CD4-positive, alpha-beta T cell (primary cell): Measurements from ENCODE around the gene PDE6G. TPM values are rescaled to one million over a fixed set of nuclear protein-coding genes. Genes with fewer than 3 reads are reported as not detected.

Experiments
- ATAC-seq: fragments of 200-7000 bp; cut with Tn5 transposase; one replicate; pipeline ENCODE4 v1.10.0; 2022; ENCODE audit warnings: mild to moderate bottlenecking; ENCODE audit not compliant: poor library complexity
- CTCF ChIA-PET: fragments of 350-600 bp; sonication (Branson Sonifier 250); formaldehyde crosslinking; loops from one replicate; lab custom pipeline; 2021; ENCODE audit warnings: antibody characterized with exemption, inconsistent platforms; lab: Charles Lee
- POLR2A ChIA-PET: fragments of 350-600 bp; sonication (Branson Sonifier 250); formaldehyde crosslinking; loops from one replicate; lab custom pipeline; 2021; ENCODE audit warnings: antibody characterized with exemption, inconsistent platforms; lab: Charles Lee
- DNase-seq, 14 experiments: peaks; one replicate each; pipeline ENCODE4 v3.0.0-alpha.2; 2013 to 2020; ENCODE audit warnings: mixed read lengths in 2 of 14
- H3K27ac ChIP-seq, 2 donors: one replicate each; pipeline versions ENCODE4 v1.5.1 to v1.7.0; 2013; ENCODE audit warnings: low read length in 2 of 2, low read depth in 1 of 2, mild to moderate bottlenecking in 1 of 2
- H3K27me3 ChIP-seq, 2 experiments: 1 replicate in 1 of 2; 2 replicates in 1 of 2; pipeline versions ENCODE4 v1.6.1 to v1.7.0; 2013; ENCODE audit warnings: low read length in 2 of 2, control low read depth in 1 of 2, mild to moderate bottlenecking in 1 of 2, moderate library complexity in 1 of 2; ENCODE audit not compliant: insufficient read depth in 2 of 2, control insufficient read depth in 1 of 2
- H3K36me3 ChIP-seq: one replicate; pipeline ENCODE4 v1.6.1; 2013; ENCODE audit warnings: low read length, control low read depth; ENCODE audit not compliant: insufficient read depth
- H3K4me1 ChIP-seq: one replicate; pipeline ENCODE4 v1.6.1; 2013; ENCODE audit warnings: low read length, control low read depth; ENCODE audit not compliant: insufficient read depth
- H3K4me3 ChIP-seq: one replicate; pipeline ENCODE4 v1.5.1; 2013; ENCODE audit warnings: mild to moderate bottlenecking, low read length, moderate library complexity
- H3K9me3 ChIP-seq, 2 experiments: 1 replicate in 1 of 2; 2 replicates in 1 of 2; pipeline versions ENCODE4 v1.6.1 to v1.7.0; 2013; ENCODE audit warnings: low read length in 2 of 2, mild to moderate bottlenecking in 2 of 2, control low read depth in 1 of 2, moderate library complexity in 1 of 2; ENCODE audit not compliant: control insufficient read depth in 1 of 2, insufficient read depth in 1 of 2
- H3K27ac Mint-ChIP-seq: one replicate; pipeline ENCODE4 v1.8.0; 2020; ENCODE audit warnings: mixed read lengths
- H3K27me3 Mint-ChIP-seq: one replicate; pipeline ENCODE4 v1.8.0; 2021; ENCODE audit warnings: mixed read lengths
- H3K36me3 Mint-ChIP-seq: one replicate; pipeline ENCODE4 v1.8.0; 2021; ENCODE audit warnings: low read depth, mixed read lengths
- H3K4me1 Mint-ChIP-seq: one replicate; pipeline ENCODE4 v1.8.0; 2021; ENCODE audit warnings: low read depth, mixed read lengths
- H3K4me3 Mint-ChIP-seq: one replicate; pipeline ENCODE4 v1.8.0; 2020; ENCODE audit warnings: mild to moderate bottlenecking, mixed read lengths
- H3K9me3 Mint-ChIP-seq: one replicate; pipeline ENCODE4 v1.8.0; 2020; ENCODE audit warnings: mixed read lengths
- intact Hi-C, 2 experiments: fragments of 100-400 bp; cut with DNase I in 1 of 2; cut with micrococcal nuclease in 1 of 2; formaldehyde crosslinking; loops; one replicate each; pipeline versions ENCODE4 v1.15.1 to v1.9.0; 2023 to 2025; cut with DNase I, micrococcal nuclease
- total RNA-seq, 174 experiments: library from RNA in 2 of 174; stranded (reverse) in 2 of 174; gene quantifications; one replicate each; pipeline ENCODE4 v1.2.3 and lab custom pipeline; 2021 to 2026
- TF ChIP-seq, protein P1 (sequence below): fragments of 200-600 bp; IDR thresholded peaks from one replicate; pipeline ENCODE4 v1.8.0; 2022; ENCODE audit warnings: antibody characterized with exemption, mild to moderate bottlenecking

The PDE6G gene
- total RNA-seq, 2 experiments from 2014 or later: 0.49 to 0.92 TPM

- H3K4me1 Mint-ChIP-seq: peaks cover 10% of the 10 kb centered on the region
- CTCF ChIA-PET: no interaction called here
- ATAC-seq: no peak
- H3K9me3 Mint-ChIP-seq: no peaks in the 10 kb centered on the region
- H3K27ac Mint-ChIP-seq: no peak overlapping the region
- no peaks in the 10 kb centered on the region for H3K27me3 ChIP-seq
- POLR2A ChIA-PET: no interaction called here
- H3K27me3 Mint-ChIP-seq: no peaks in the 10 kb centered on the region
- H3K4me3 ChIP-seq: no peak overlapping the region
- H3K36me3 ChIP-seq: peaks cover 79% of the 10 kb centered on the region
- peaks cover 44% of the 10 kb centered on the region for H3K36me3 Mint-ChIP-seq
- intact Hi-C loops: no loop called here
- TF ChIP-seq, protein P1, sequence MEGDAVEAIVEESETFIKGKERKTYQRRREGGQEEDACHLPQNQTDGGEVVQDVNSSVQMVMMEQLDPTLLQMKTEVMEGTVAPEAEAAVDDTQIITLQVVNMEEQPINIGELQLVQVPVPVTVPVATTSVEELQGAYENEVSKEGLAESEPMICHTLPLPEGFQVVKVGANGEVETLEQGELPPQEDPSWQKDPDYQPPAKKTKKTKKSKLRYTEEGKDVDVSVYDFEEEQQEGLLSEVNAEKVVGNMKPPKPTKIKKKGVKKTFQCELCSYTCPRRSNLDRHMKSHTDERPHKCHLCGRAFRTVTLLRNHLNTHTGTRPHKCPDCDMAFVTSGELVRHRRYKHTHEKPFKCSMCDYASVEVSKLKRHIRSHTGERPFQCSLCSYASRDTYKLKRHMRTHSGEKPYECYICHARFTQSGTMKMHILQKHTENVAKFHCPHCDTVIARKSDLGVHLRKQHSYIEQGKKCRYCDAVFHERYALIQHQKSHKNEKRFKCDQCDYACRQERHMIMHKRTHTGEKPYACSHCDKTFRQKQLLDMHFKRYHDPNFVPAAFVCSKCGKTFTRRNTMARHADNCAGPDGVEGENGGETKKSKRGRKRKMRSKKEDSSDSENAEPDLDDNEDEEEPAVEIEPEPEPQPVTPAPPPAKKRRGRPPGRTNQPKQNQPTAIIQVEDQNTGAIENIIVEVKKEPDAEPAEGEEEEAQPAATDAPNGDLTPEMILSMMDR: no peak
- H3K27ac ChIP-seq: no peak overlapping the region
- H3K4me1 ChIP-seq: peaks cover 19% of the 10 kb centered on the region
- no peaks in the 10 kb centered on the region for H3K9me3 ChIP-seq
- DNase-seq: no peak
- H3K4me3 Mint-ChIP-seq: no peak overlapping the region
These were observed 41.1 kb upstream of the PDE6G start for GRCh38 chr17:81697261-81698044.

- H3K4me3 Mint-ChIP-seq: no peak overlapping the region
- H3K27me3 ChIP-seq: no peaks in the 10 kb centered on the region
- peaks cover 4% of the 10 kb centered on the region for H3K4me1 Mint-ChIP-seq
- no peaks in the 10 kb centered on the region for H3K9me3 Mint-ChIP-seq
- intact Hi-C loops: no loop called here
- H3K4me3 ChIP-seq: no peak overlapping the region
- H3K36me3 Mint-ChIP-seq: peaks cover 44% of the 10 kb centered on the region
- no peaks in the 10 kb centered on the region for H3K27me3 Mint-ChIP-seq
- no peak for ATAC-seq
- ChIA-PET POLR2A (interaction anchor here (1.0 to 1.5 kb wide), 2 partner anchors 10 to 13 kb away, joined by 3 to 4 read pairs; partner anchors contain the start of genes ARL16 and HGS), CTCF (no interaction called here)
- H3K27ac ChIP-seq: no peak overlapping the region
- no peak overlapping the region for H3K27ac Mint-ChIP-seq
- peaks cover 86% of the 10 kb centered on the region for H3K36me3 ChIP-seq
- peaks cover 8% of the 10 kb centered on the region for H3K4me1 ChIP-seq
- no peaks in the 10 kb centered on the region for H3K9me3 ChIP-seq
- DNase-seq: no peak
- TF ChIP-seq, protein P1: no peak
These were observed 40.0 kb upstream of the PDE6G start for GRCh38 chr17:81696218-81696941.

- ATAC-seq: no peak
- H3K27me3 Mint-ChIP-seq: no peaks in the 10 kb centered on the region
- POLR2A ChIA-PET: interaction anchor here (1.0 to 1.5 kb wide), 2 partner anchors 10 to 12 kb away, joined by 3 to 4 read pairs; partner anchors contain the start of genes ARL16 and HGS
- Histone ChIP-seq H3K4me1 (peaks cover 3% of the 10 kb centered on the region), H3K4me3 (no peak overlapping the region), H3K36me3 (peaks cover 86% of the 10 kb centered on the region), H3K9me3 (no peaks in the 10 kb centered on the region), H3K27me3 (no peaks in the 10 kb centered on the region), H3K27ac (no peak overlapping the region)
- no peaks in the 10 kb centered on the region for H3K9me3 Mint-ChIP-seq
- peaks cover under 1% of the 10 kb centered on the region for H3K4me1 Mint-ChIP-seq
- TF ChIP-seq, protein P1: no peak
- CTCF ChIA-PET: no interaction called here
- peaks cover 45% of the 10 kb centered on the region for H3K36me3 Mint-ChIP-seq
- H3K27ac Mint-ChIP-seq: no peak overlapping the region
- DNase-seq: no peak
- no peak overlapping the region for H3K4me3 Mint-ChIP-seq
- intact Hi-C loops: no loop called here
These were observed 39.5 kb upstream of the PDE6G start for GRCh38 chr17:81695801-81696200.
